Astrocyte (in vitro differentiated cells and primary cell): ENCODE measurements around the gene ZNF467. TPM values are rescaled to one million over a fixed set of nuclear protein-coding genes. Genes with fewer than 3 reads are reported as not detected.
A peak's percentile ranks its signal among the peaks of the same experiment; 100 is the strongest.

ENCODE experiments used
- DNase-seq: peaks from one replicate; pipeline ENCODE4 v3.0.0-alpha.2; 2010; ENCODE audit warnings: low read depth
- FAIRE-seq: peaks from 2 replicates; lab custom pipeline; 2011; peaks lifted over from hg19 to GRCh38; lab: Jason Lieb, UNC
- H2AFZ ChIP-seq: 2 replicates; pipeline ENCODE4 v1.6.0; 2012; ENCODE audit warnings: low read depth, low read length, inconsistent platforms
- H3K27ac ChIP-seq: 2 replicates; pipeline ENCODE4 v1.5.1; 2011; ENCODE audit warnings: low read depth, low read length, inconsistent platforms
- H3K27me3 ChIP-seq: 2 replicates; pipeline ENCODE4 v1.6.0; 2011; ENCODE audit warnings: low read length, inconsistent platforms; ENCODE audit not compliant: insufficient read depth
- H3K36me3 ChIP-seq: 2 replicates; pipeline ENCODE4 v1.5.1; 2011; ENCODE audit warnings: low read length, inconsistent platforms; ENCODE audit not compliant: insufficient read depth
- H3K4me1 ChIP-seq: 2 replicates; pipeline ENCODE4 v1.5.1; 2011; ENCODE audit warnings: low read length, inconsistent platforms; ENCODE audit not compliant: insufficient read depth
- H3K4me2 ChIP-seq: 2 replicates; pipeline ENCODE4 v1.6.0; 2012; ENCODE audit warnings: low read length, inconsistent platforms
- H3K4me3 ChIP-seq: 2 replicates; pipeline ENCODE4 v1.5.1; 2011; ENCODE audit warnings: low read depth, mild to moderate bottlenecking, low read length, inconsistent platforms; ENCODE audit not compliant: insufficient read depth
- H3K79me2 ChIP-seq: 2 replicates; pipeline ENCODE4 v1.6.0; 2012; ENCODE audit warnings: mild to moderate bottlenecking, low read length, inconsistent platforms; ENCODE audit not compliant: insufficient read depth
- H3K9ac ChIP-seq: 2 replicates; pipeline ENCODE4 v1.6.0; 2012; ENCODE audit warnings: mild to moderate bottlenecking, low read length, inconsistent platforms
- H3K9me3 ChIP-seq: 2 replicates; pipeline ENCODE4 v1.5.1; 2012; ENCODE audit warnings: low read depth, mild to moderate bottlenecking, low read length, inconsistent platforms; ENCODE audit not compliant: insufficient read depth
- H4K20me1 ChIP-seq: 2 replicates; pipeline ENCODE4 v1.6.0; 2012; ENCODE audit warnings: low read length, inconsistent platforms; ENCODE audit not compliant: insufficient read depth
- H3K27ac Mint-ChIP-seq: one replicate; pipeline ENCODE4 v1.8.0; 2021; ENCODE audit warnings: mild to moderate bottlenecking, mixed read lengths; ENCODE audit not compliant: unreplicated experiment
- H3K27me3 Mint-ChIP-seq: one replicate; pipeline ENCODE4 v1.8.0; 2021; ENCODE audit warnings: low read depth, mixed read lengths; ENCODE audit not compliant: unreplicated experiment
- H3K36me3 Mint-ChIP-seq: one replicate; pipeline ENCODE4 v1.8.0; 2021; ENCODE audit warnings: low read depth, mixed read lengths; ENCODE audit not compliant: unreplicated experiment
- H3K4me1 Mint-ChIP-seq: one replicate; pipeline ENCODE4 v1.8.0; 2021; ENCODE audit warnings: low read depth, mixed read lengths; ENCODE audit not compliant: unreplicated experiment
- H3K4me3 Mint-ChIP-seq: one replicate; pipeline ENCODE4 v1.8.0; 2021; ENCODE audit warnings: mild to moderate bottlenecking, moderate library complexity, mixed read lengths; ENCODE audit not compliant: unreplicated experiment
- H3K9me3 Mint-ChIP-seq: one replicate; pipeline ENCODE4 v1.8.0; 2021; ENCODE audit warnings: mild to moderate bottlenecking, mixed read lengths; ENCODE audit not compliant: unreplicated experiment
- EZH2 ChIP-seq: IDR thresholded peaks from 2 replicates; pipeline ENCODE4 v1.6.1; 2012; ENCODE audit warnings: mild to moderate bottlenecking, low read length, inconsistent platforms; ENCODE audit not compliant: insufficient read depth
- total RNA-seq: library from RNA; stranded (reverse); gene quantifications from 2 replicates; pipeline ENCODE4 v1.2.1, GENCODE V29; 2021
- TF ChIP-seq, protein P1 (sequence below): IDR thresholded peaks from 2 replicates; pipeline ENCODE4 v1.5.1; 2011; ENCODE audit warnings: low read depth, mild to moderate bottlenecking, inconsistent platforms, low read length, moderate library complexity; ENCODE audit not compliant: insufficient read depth

Gene ZNF467
- total RNA-seq, 1 donor from 2014 or later: 16.6 TPM

DNA sequence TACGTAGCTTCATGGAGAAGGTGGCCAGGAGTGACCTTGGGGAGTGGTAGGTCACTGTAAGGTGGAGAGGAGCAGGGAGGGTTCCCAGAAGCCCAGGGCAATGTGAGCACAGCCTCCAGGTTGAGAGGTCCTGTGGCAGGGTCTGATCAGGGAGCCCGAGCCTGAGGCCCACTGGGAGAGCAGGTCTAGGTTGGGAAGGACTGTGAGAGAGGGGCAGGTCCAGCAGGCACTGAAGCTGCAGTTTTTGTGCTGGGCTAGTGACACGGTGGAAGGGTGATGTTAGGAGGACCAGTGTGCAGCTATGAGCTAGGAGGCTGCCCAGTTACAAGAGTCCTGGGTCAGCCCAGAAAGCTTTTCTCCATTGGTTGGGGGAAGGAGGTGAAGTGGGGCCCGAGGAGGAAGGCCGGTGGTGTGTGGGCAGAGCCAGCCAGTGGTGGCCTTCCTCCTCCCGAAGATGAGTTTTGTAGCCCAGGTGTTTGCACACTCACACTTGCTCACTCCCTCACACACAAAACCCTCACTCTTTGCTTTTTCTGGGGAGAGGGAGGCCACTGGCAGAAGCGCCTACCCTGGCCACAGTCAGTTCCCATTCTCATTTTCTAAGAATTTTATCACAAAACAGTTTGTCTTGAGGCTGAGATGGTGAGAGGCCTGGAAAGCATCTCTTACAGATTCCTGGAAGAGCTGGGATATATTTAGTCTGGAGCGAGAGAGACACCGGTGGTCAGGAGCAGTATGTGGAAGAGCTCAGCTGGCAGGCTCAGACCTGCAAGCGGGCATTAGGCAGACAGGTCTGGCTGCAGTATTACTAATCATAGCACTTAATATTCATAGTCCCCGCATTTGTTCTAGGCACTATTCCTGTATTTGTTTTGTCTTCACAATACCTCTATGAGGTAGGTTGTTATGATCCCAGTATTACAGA, 57.1 kb downstream of the ZNF467 start:
- Histone ChIP-seq H3K27me3 (no peaks in the 10 kb centered on the region), H3K4me2 (peak overlapping the region; percentile 85), H3K9ac (no peak overlapping the region), H3K79me2 (peaks cover 27% of the 10 kb centered on the region), H2AFZ (no peak overlapping the region), H3K4me1 (peaks cover 25% of the 10 kb centered on the region), H3K4me3 (peak overlapping the region; percentile 69), H4K20me1 (peaks cover 9% of the 10 kb centered on the region), H3K9me3 (no peaks in the 10 kb centered on the region), H3K36me3 (no peaks in the 10 kb centered on the region), H3K27ac (no peak overlapping the region)
- Mint-ChIP-seq H3K4me3 (peak overlapping the region; percentile 97), H3K27ac (peak overlapping the region; percentile 89), H3K9me3 (peaks cover 8% of the 10 kb centered on the region), H3K27me3 (no peaks in the 10 kb centered on the region), H3K36me3 (peaks cover 15% of the 10 kb centered on the region), H3K4me1 (peaks cover 21% of the 10 kb centered on the region)
- DNase-seq: peak; percentile 6
- TF ChIP-seq EZH2: no peak
- TF ChIP-seq, protein P1, sequence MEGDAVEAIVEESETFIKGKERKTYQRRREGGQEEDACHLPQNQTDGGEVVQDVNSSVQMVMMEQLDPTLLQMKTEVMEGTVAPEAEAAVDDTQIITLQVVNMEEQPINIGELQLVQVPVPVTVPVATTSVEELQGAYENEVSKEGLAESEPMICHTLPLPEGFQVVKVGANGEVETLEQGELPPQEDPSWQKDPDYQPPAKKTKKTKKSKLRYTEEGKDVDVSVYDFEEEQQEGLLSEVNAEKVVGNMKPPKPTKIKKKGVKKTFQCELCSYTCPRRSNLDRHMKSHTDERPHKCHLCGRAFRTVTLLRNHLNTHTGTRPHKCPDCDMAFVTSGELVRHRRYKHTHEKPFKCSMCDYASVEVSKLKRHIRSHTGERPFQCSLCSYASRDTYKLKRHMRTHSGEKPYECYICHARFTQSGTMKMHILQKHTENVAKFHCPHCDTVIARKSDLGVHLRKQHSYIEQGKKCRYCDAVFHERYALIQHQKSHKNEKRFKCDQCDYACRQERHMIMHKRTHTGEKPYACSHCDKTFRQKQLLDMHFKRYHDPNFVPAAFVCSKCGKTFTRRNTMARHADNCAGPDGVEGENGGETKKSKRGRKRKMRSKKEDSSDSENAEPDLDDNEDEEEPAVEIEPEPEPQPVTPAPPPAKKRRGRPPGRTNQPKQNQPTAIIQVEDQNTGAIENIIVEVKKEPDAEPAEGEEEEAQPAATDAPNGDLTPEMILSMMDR: no peak
- no peak for FAIRE-seq

DNA sequence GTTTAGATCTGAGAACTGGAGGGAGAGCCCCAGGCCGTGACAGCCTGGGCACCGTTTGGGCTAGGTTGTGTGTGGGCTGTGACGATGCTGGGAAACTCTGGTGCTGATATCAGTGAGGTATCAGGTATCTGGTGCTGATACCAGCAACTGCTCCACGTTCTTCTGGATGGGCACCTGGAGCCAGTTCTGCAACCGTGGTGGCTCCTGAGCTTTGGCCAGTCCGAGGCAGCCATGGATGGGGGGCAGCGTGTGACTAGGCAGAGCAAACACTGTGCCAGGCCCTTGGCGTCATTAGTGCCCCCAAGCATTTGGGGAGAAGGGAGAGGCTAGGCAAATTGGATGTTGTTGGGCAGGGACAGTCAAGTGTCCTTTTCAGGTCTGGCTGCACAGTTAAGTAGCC, 57.9 kb downstream of the ZNF467 start:
- peaks cover 21% of the 10 kb centered on the region for H3K4me1 Mint-ChIP-seq
- Histone ChIP-seq H3K79me2 (peaks cover 27% of the 10 kb centered on the region), H3K9ac (peak overlapping the region; percentile 76), H3K9me3 (no peaks in the 10 kb centered on the region), H3K36me3 (no peaks in the 10 kb centered on the region), H3K27ac (no peak overlapping the region), H4K20me1 (peaks cover 9% of the 10 kb centered on the region), H2AFZ (peak overlapping the region; percentile 86), H3K4me1 (peaks cover 25% of the 10 kb centered on the region), H3K27me3 (no peaks in the 10 kb centered on the region), H3K4me2 (peak overlapping the region; percentile 85), H3K4me3 (peak overlapping the region; percentile 69)
- no peak for FAIRE-seq
- peak overlapping the region; percentile 97 for H3K4me3 Mint-ChIP-seq
- H3K9me3 Mint-ChIP-seq: peaks cover 15% of the 10 kb centered on the region
- peak overlapping the region; percentile 69 for H3K27ac Mint-ChIP-seq
- DNase-seq: no peak
- H3K27me3 Mint-ChIP-seq: no peaks in the 10 kb centered on the region
- peaks cover 13% of the 10 kb centered on the region for H3K36me3 Mint-ChIP-seq
- TF ChIP-seq, protein P1: no peak
- no peak for TF ChIP-seq EZH2
